Measurements from ENCODE around the gene NRG3. TPM values are rescaled to one million over a fixed set of nuclear protein-coding genes. Genes with fewer than 3 reads are reported as not detected.
"Not testable (repeated sequence)": the region's sequence is repeated elsewhere in the genome, so short reads cannot be mapped to it uniquely, and the experiment has no call there.

NRG3 gene
- total RNA-seq, 4 donors from 2014 or later: 0.20 to 1.1 (median 0.84) TPM; not detected in 1

DNA sequence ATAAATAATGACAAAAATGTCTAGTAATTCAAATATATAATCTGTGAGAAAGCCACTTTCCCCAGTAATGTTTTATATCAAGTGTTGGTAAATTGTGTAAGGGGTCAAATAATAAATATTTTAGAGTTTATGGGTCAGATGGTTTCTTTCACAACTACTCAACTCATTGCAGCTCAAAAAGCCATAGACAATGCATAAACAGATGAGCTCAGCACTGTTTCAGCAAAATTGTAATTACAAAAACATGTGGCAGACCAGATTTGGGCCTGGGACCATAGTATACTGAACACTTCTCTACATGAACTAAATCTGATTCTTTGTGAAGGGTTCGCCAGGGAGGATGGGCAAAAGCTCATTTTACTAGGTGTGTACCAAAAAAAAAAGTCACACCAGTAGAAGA lies 460.8 kb downstream of the NRG3 start:
- 39 to 58% methylated on average over 1 of the region's 1 CpG for WGBS, 2 donors
- Histone ChIP-seq H3K27ac (no peak overlapping the region), H3K36me3 (no peaks in the 10 kb centered on the region), H3K9me3 (peaks cover 0 to 5% (median 0%) of the 10 kb centered on the region in 4 donors), H3K4me3 (no peak overlapping the region), H3K27me3 (no peaks in the 10 kb centered on the region), H3K4me1 (no peaks in the 10 kb centered on the region)
- DNase-seq (ENCODE audit: low spot score in 2 of 2): no peak
- TF ChIP-seq, protein P1, sequence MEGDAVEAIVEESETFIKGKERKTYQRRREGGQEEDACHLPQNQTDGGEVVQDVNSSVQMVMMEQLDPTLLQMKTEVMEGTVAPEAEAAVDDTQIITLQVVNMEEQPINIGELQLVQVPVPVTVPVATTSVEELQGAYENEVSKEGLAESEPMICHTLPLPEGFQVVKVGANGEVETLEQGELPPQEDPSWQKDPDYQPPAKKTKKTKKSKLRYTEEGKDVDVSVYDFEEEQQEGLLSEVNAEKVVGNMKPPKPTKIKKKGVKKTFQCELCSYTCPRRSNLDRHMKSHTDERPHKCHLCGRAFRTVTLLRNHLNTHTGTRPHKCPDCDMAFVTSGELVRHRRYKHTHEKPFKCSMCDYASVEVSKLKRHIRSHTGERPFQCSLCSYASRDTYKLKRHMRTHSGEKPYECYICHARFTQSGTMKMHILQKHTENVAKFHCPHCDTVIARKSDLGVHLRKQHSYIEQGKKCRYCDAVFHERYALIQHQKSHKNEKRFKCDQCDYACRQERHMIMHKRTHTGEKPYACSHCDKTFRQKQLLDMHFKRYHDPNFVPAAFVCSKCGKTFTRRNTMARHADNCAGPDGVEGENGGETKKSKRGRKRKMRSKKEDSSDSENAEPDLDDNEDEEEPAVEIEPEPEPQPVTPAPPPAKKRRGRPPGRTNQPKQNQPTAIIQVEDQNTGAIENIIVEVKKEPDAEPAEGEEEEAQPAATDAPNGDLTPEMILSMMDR (IDR thresholded peaks at IDR 0.05): no peak
- TF ChIP-seq POLR2A (IDR thresholded peaks at IDR 0.05) (no peak), EP300 (IDR thresholded peaks at IDR 0.05) (no peak)

DNA sequence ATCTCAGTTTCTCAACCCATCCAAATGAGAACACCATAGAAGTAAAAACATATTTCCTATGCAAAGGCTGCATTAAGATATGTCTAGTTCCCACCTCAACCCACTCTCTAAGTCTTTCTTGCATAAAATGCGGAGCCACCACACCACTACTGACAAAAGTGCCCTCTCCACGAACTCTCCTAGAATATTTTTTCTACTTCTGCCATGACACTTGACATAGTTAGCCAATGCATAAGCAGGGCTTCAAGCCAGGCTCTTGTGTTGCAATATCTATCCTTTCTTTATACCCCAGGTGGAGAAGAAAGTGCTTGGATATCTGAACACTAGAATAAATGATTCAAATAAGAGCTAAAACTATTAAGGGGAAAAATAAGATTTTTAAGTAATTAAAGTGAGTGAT lies 465.2 kb downstream of the NRG3 start:
- no peaks in the 10 kb centered on the region for H3K9me3 ChIP-seq
- no peaks in the 10 kb centered on the region for H3K27me3 ChIP-seq
- no peaks in the 10 kb centered on the region for H3K4me1 ChIP-seq
- WGBS, 2 donors: 73 to 75% methylated on average over 2 of the region's 2 CpGs
- no peak for TF ChIP-seq EP300 (IDR thresholded peaks at IDR 0.05)
- no peak overlapping the region for H3K4me3 ChIP-seq
- H3K27ac ChIP-seq: no peak overlapping the region
- no peak for DNase-seq (ENCODE audit: low spot score in 2 of 2)
- H3K36me3 ChIP-seq: no peaks in the 10 kb centered on the region

DNA sequence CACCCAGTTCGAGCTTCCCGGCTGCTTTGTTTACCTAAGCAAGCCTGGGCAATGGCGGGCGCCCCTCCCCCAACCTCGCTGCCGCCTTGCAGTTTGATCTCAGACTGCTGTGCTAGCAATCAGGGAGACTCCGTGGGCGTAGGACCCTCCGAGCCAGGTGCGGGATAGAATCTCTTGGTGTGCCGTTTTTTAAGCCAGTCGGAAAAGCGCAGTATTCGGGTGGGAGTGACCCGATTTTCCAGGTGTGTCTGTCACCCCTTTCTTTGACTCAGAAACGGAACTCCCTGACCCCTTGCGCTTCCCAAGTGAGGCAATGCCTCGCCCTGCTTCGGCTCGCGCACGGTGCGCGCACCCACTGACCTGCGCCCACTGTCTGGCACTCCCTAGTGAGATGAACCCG lies 474.6 kb downstream of the NRG3 start:
- not testable (repeated sequence) for H3K27me3 ChIP-seq; DNase-seq (ENCODE audit: low spot score in 2 of 2); H3K36me3 ChIP-seq; H3K27ac ChIP-seq; H3K4me1 ChIP-seq; H3K9me3 ChIP-seq; H3K4me3 ChIP-seq
- 92 to 94% methylated on average over 15 to 20 of the region's 26 CpGs for WGBS, 2 donors

DNA sequence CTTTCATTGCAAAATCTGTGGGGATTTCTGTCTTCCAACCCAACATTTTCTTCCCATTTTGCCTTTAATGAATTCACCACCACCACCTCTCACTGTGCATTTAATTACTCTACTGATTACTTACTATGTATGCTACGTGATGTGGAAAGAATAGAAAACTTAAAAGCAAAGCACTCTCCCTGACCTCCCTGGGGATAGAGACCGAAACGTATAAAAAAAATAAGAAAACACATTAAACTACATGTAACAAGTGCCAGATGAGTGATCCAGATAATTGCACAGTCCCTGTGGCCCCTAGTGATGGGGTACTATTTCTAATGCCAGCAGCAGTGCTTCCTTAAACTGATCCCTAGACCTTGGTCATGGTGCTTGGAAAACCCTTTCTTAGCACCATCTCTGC lies 478.4 kb downstream of the NRG3 start:
- Histone ChIP-seq H3K4me3 (no peak overlapping the region), H3K27me3 (no peaks in the 10 kb centered on the region), H3K4me1 (no peaks in the 10 kb centered on the region), H3K36me3 (no peaks in the 10 kb centered on the region), H3K27ac (no peak overlapping the region), H3K9me3 (no peaks in the 10 kb centered on the region)
- TF ChIP-seq POLR2A (IDR thresholded peaks at IDR 0.05) (no peak), EP300 (IDR thresholded peaks at IDR 0.05) (no peak)
- TF ChIP-seq, protein P1 (IDR thresholded peaks at IDR 0.05): no peak
- WGBS, 2 donors: 77 to 82% methylated on average over 3 of the region's 3 CpGs
- no peak for DNase-seq (ENCODE audit: low spot score in 2 of 2)

DNA sequence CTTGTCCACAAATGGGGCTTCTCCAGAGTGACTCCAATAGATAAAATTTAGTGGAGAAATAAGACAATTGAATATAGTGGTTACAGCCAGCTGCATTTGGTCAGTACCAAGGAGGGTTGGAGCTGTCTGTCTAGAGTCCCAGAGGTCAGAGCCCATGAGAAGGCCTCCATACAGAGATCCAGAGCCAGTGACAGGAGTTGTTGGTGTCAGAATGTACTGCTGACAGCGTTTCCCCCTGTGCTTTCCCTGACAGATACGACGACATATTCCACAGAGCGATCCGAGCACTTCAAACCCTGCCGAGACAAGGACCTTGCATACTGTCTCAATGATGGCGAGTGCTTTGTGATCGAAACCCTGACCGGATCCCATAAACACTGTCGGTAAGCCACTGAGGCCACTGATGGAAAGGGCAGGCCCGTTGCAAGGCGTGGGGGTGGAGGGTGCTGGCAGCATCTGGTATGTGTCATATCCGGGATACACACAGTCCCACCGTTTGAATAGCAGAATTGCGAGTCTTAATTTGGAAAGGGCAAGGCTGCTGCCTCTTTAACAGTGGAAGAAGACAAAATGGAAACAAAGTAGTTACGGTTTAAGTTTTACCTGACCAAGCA lies 483.6 kb downstream of the NRG3 start:
- Histone ChIP-seq H3K27me3 (no peaks in the 10 kb centered on the region), H3K4me1 (no peaks in the 10 kb centered on the region), H3K27ac (no peak overlapping the region), H3K9me3 (no peaks in the 10 kb centered on the region), H3K4me3 (no peak overlapping the region), H3K36me3 (no peaks in the 10 kb centered on the region)
- TF ChIP-seq EP300 (IDR thresholded peaks at IDR 0.05): no peak
- TF ChIP-seq, protein P1 (IDR thresholded peaks at IDR 0.05): no peak
- no peak for DNase-seq (ENCODE audit: low spot score in 2 of 2)
- WGBS, 2 donors: 76 to 80% methylated on average over 16 of the region's 16 CpGs

DNA sequence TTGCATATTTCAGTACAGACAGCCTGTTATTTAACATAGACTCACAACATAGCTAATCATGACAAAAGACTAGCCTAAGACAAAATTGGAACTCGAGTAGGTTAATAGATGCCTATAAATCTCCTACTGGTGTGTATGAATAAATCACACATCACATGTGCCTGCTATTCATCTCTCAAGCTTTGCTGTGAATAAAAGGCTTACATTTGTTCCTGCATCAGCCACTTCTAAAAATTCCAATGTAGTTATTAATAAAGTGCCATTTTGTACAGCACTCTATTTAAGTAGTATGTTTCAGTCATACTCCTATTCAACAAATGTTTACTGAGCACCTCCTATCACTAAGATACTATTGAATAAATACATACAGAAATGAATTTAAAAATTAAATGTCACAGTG lies 486.3 kb downstream of the NRG3 start:
- no peaks in the 10 kb centered on the region for H3K36me3 ChIP-seq
- no peak overlapping the region for H3K4me3 ChIP-seq
- DNase-seq (ENCODE audit: low spot score in 2 of 2): no peak
- H3K27me3 ChIP-seq: no peaks in the 10 kb centered on the region
- no peak overlapping the region for H3K27ac ChIP-seq
- 34 to 44% methylated on average over 1 of the region's 1 CpG for WGBS, 2 donors
- TF ChIP-seq, protein P1 (IDR thresholded peaks at IDR 0.05): no peak
- TF ChIP-seq EP300 (IDR thresholded peaks at IDR 0.05) (no peak), POLR2A (IDR thresholded peaks at IDR 0.05) (no peak)
- H3K9me3 ChIP-seq: no peaks in the 10 kb centered on the region
- no peaks in the 10 kb centered on the region for H3K4me1 ChIP-seq

Data from tibial nerve (tissue), 4 donors.